B cell (primary cell): ENCODE results near the gene ESPN. TPM values are rescaled to one million over a fixed set of nuclear protein-coding genes. Genes with fewer than 3 reads are reported as not detected.

Source experiments
- ATAC-seq: fragments of 200-7000 bp; cut with Tn5 transposase; one replicate; pipeline ENCODE4 v1.10.0; 2021; ENCODE audit warnings: low read depth, mild to moderate bottlenecking, moderate number of reproducible peaks, moderate library complexity
- CTCF ChIA-PET: fragments of 350-600 bp; sonication (Branson Sonifier 250); formaldehyde crosslinking; loops from one replicate; lab custom pipeline; 2021; ENCODE audit warnings: antibody characterized with exemption, inconsistent platforms; lab: Charles Lee
- POLR2A ChIA-PET: fragments of 350-600 bp; sonication (Branson Sonifier 250); formaldehyde crosslinking; loops from one replicate; lab custom pipeline; 2021; ENCODE audit warnings: antibody characterized with exemption; lab: Charles Lee
- DNase-seq: peaks from one replicate; pipeline ENCODE4 v3.0.0; 2013
- H2AFZ ChIP-seq: 2 replicates; pipeline ENCODE4 v1.6.1; 2012; ENCODE audit warnings: mild to moderate bottlenecking, low read depth, low read length; ENCODE audit not compliant: insufficient read depth, poor library complexity, severe bottlenecking
- H3K27ac ChIP-seq, 2 donors: 1 replicate in 1 of 2; 2 replicates in 1 of 2; pipeline ENCODE4 v1.5.1; 2012 to 2013; ENCODE audit warnings: low read length in 2 of 2, mild to moderate bottlenecking in 2 of 2, moderate library complexity in 1 of 2
- H3K27me3 ChIP-seq, 4 experiments: fragments of 200-600 bp in 1 of 4; sonication (generic) in 1 of 4; replicated peaks in 1 of 4; 1 replicate in 2 of 4; 2 replicates in 2 of 4; pipeline versions ENCODE4 v1.6.1 to v1.7.0; 2013 to 2016; ENCODE audit warnings: low read length in 3 of 4, mild to moderate bottlenecking in 2 of 4, mixed read lengths in 1 of 4, moderate library complexity in 1 of 4; ENCODE audit not compliant: insufficient read depth in 4 of 4, control insufficient read depth in 3 of 4; ENCODE audit errors: control extremely low read depth in 1 of 4
- H3K36me3 ChIP-seq, 2 experiments: replicated peaks in 1 of 2; 1 replicate in 1 of 2; 2 replicates in 1 of 2; pipeline versions ENCODE4 v1.6.1 to v1.7.1; 2013; ENCODE audit warnings: low read length in 1 of 2; ENCODE audit not compliant: insufficient read depth in 2 of 2, control insufficient read depth in 1 of 2; ENCODE audit errors: control extremely low read depth in 1 of 2, extremely low read depth in 1 of 2
- H3K4me1 ChIP-seq, 2 donors: fragments of 200-600 bp in 1 of 2; sonication (generic) in 1 of 2; 1 replicate in 1 of 2; 2 replicates in 1 of 2; pipeline versions ENCODE4 v1.5.1 to v1.6.1; 2013 to 2017; ENCODE audit warnings: low read length in 2 of 2; ENCODE audit not compliant: control insufficient read depth in 2 of 2, insufficient read depth in 2 of 2
- H3K4me2 ChIP-seq: replicated peaks from 2 replicates; pipeline ENCODE3; 2012; ENCODE audit warnings: mild to moderate bottlenecking, low read depth, low read length; ENCODE audit not compliant: poor library complexity, severe bottlenecking
- H3K4me3 ChIP-seq, 5 experiments: fragments of 200-600 bp in 1 of 5; sonication (generic) in 1 of 5; 1 replicate in 3 of 5; 2 replicates in 2 of 5; pipeline versions ENCODE4 v1.5.1 to v1.7.0; 2011 to 2016; ENCODE audit warnings: low read length in 4 of 5, mild to moderate bottlenecking in 4 of 5, low read depth in 2 of 5, control low read depth in 1 of 5, moderate library complexity in 1 of 5; ENCODE audit not compliant: insufficient read depth in 1 of 5; ENCODE audit errors: control extremely low read depth in 1 of 5, extremely low read depth in 1 of 5
- H3K79me2 ChIP-seq: fragments of 200-600 bp; sonication (generic); one replicate; pipeline ENCODE4 v1.6.0; 2016; ENCODE audit warnings: low read length; ENCODE audit not compliant: control insufficient read depth, insufficient read depth
- H3K9ac ChIP-seq: fragments of 200-600 bp; sonication (generic); 2 replicates; pipeline ENCODE4 v1.6.1; 2017; ENCODE audit warnings: mild to moderate bottlenecking, low read length, moderate library complexity
- H3K9me3 ChIP-seq, 3 donors: one replicate each; pipeline versions ENCODE4 v1.6.1 to v1.7.1; 2013; ENCODE audit warnings: low read length in 2 of 3; ENCODE audit not compliant: control insufficient read depth in 2 of 3, insufficient read depth in 1 of 3; ENCODE audit errors: control extremely low read depth in 1 of 3
- H4K20me1 ChIP-seq: 2 replicates; pipeline ENCODE4 v1.6.0; 2012; ENCODE audit warnings: mild to moderate bottlenecking, low read length; ENCODE audit not compliant: insufficient read depth, control insufficient read depth, poor library complexity, severe bottlenecking
- H3K27ac Mint-ChIP-seq: one replicate; pipeline ENCODE4 v1.8.0; 2021; ENCODE audit warnings: mixed read lengths
- H3K27me3 Mint-ChIP-seq: one replicate; pipeline ENCODE4 v1.8.0; 2021; ENCODE audit warnings: mixed read lengths
- H3K4me1 Mint-ChIP-seq: one replicate; pipeline ENCODE4 v1.8.0; 2021; ENCODE audit warnings: mixed read lengths
- H3K4me3 Mint-ChIP-seq: one replicate; pipeline ENCODE4 v1.8.0; 2021; ENCODE audit warnings: mixed read lengths
- H3K9me3 Mint-ChIP-seq: one replicate; pipeline ENCODE4 v1.8.0; 2022; ENCODE audit warnings: mixed read lengths; ENCODE audit not compliant: insufficient read depth
- CTCF ChIP-seq: fragments of 200-600 bp; IDR thresholded peaks from one replicate; pipeline ENCODE4 v1.8.0; 2022; ENCODE audit warnings: antibody characterized with exemption, mild to moderate bottlenecking
- EZH2 ChIP-seq: IDR thresholded peaks from 2 replicates; pipeline ENCODE4 v1.6.1; 2012; ENCODE audit warnings: borderline replicate concordance, low read depth, mild to moderate bottlenecking, moderate library complexity, low read length; ENCODE audit not compliant: insufficient read depth, poor library complexity, severe bottlenecking
- WGBS: methylation state at CpG from one replicate; pipeline ENCODE4 v1.1.5; 2013; ENCODE audit warnings: missing lambda C conversion rate; ENCODE audit not compliant: insufficient coverage; 5-methylcytosine and 5-hydroxymethylcytosine counted together
- intact Hi-C: fragments of 100-400 bp; cut with micrococcal nuclease; formaldehyde crosslinking; loops from one replicate; pipeline ENCODE4 v1.10.0; 2022
- polyA plus RNA-seq: library from polyadenylated mRNA; depleted of rRNA; stranded (reverse); fragments of >200 nt; gene quantifications from 2 replicates; pipeline ENCODE4 v1.2.3, GENCODE V29; 2012
- total RNA-seq, 2 donors: library from RNA; stranded (reverse); fragments of 120-200 nt in 1 of 2; gene quantifications; 1 replicate in 1 of 2; 2 replicates in 1 of 2; pipeline versions ENCODE4 v1.2.3 to v1.2.4, GENCODE V29; 2013 to 2022

ESPN gene
- total and polyA plus RNA-seq, 2 donors (not counting 1 experiment from before 2014, with no cell fraction given), result 0.19 to 0.25 TPM

DNA sequence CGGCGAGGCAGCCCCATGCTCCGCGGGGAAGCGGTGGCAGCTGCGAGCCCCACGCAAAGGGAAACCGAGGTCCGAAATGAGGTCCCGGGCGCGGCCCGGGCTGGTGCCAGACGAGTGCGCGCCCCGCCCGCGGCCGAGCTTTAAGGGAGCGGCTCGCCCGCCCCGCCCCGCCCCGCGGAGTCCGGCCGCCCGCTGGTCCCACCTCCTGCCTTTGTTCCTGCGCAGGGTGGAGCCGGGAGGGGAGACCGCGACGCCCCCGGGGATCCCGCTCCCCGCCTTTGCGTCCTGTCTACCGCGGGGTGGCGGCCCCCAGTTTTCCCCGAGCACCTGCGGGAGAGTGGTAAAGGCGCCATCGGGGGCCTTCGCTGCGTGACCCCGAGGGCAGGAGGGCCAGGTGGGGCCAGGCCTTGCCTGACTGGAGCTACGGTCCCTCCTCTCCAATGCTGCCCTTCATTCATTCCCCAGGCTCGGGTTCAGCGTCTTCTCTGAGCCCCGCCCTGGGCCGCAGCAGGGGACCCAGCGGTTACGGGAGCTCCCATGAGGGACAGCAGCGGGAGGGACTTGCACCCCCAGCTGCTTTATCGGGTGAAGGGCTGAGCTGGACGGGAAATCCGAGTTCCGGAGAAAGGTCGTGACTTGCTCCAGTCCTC, 4.6 kb upstream of the ESPN start, which contains the start of gene HES2:
TSS of gene HES2 (minus strand) at position 116 of the 650 bp plus-strand sequence. CDS start at position 17, 99 bp downstream.
- H3K27ac ChIP-seq, result no peak within 1 kb of the TSS
- ChIA-PET CTCF (interaction anchor here (6.1 kb wide), 1 partner anchor 19 kb away, joined by 53 read pairs; no protein-coding TSS in a partner anchor), POLR2A (no interaction called here)
- H3K4me1 ChIP-seq, result peaks cover 22 to 34% of the 10 kb centered on the region in 2 donors
- H3K9ac ChIP-seq, result peak within 1 kb of the TSS; percentile 19
- H3K4me2 ChIP-seq, result peak within 1 kb of the TSS; percentile 71
- DNase-seq (no peak), ATAC-seq (no peak)
- peaks cover 52% of the 10 kb centered on the region for H3K27me3 Mint-ChIP-seq
- H3K27me3 ChIP-seq, result peaks cover 0 to 73% (median 34%) of the 10 kb centered on the region in 4 experiments
- H3K9me3 Mint-ChIP-seq, result no peaks in the 10 kb centered on the region
- peak within 1 kb of the TSS; percentile 47 for H3K4me3 Mint-ChIP-seq
- WGBS, result under 1% methylated on average over 62 of the region's 62 CpGs
- peak within 1 kb of the TSS; percentile 22 for H2AFZ ChIP-seq
- no peak for TF ChIP-seq EZH2
- no peak for TF ChIP-seq CTCF
- no peak within 1 kb of the TSS for H3K27ac Mint-ChIP-seq
- H3K4me3 ChIP-seq, result peak within 1 kb of the TSS in 2 of 5 experiments; percentile 23 to 39
- no peaks in the 10 kb centered on the region for H3K36me3 ChIP-seq
- no peaks in the 10 kb centered on the region for H4K20me1 ChIP-seq
- intact Hi-C loops, result no loop called here
- peaks cover 0 to 7% (median 0%) of the 10 kb centered on the region in 3 donors for H3K9me3 ChIP-seq
- H3K4me1 Mint-ChIP-seq, result peaks cover 15% of the 10 kb centered on the region
- no peaks in the 10 kb centered on the region for H3K79me2 ChIP-seq

- Histone ChIP-seq H3K79me2 (no peaks in the 10 kb centered on the region), H3K4me3 (peak overlapping the region in 1 of 5 experiments; percentile 39), H3K27me3 (peaks cover 0 to 76% (median 38%) of the 10 kb centered on the region in 4 experiments), H3K4me1 (peaks cover 27 to 40% of the 10 kb centered on the region in 2 donors), H2AFZ (no peak overlapping the region), H3K4me2 (peak overlapping the region; percentile 71), H3K9me3 (peaks cover 0 to 9% (median 0%) of the 10 kb centered on the region in 3 donors), H3K9ac (peak overlapping the region; percentile 19), H3K27ac (no peak overlapping the region), H4K20me1 (no peaks in the 10 kb centered on the region), H3K36me3 (no peaks in the 10 kb centered on the region)
- DNase-seq, result no peak
- ChIA-PET CTCF (interaction anchor here (1.1 to 6.1 kb wide), 2 partner anchors 8 to 19 kb away, joined by 5 to 53 read pairs; no protein-coding TSS in a partner anchor), POLR2A (no interaction called here)
- TF ChIP-seq CTCF (no peak), EZH2 (peak; percentile 76)
- no peak overlapping the region for H3K27ac Mint-ChIP-seq
- peaks cover 15% of the 10 kb centered on the region for H3K4me1 Mint-ChIP-seq
- no peak for ATAC-seq
- no peak overlapping the region for H3K4me3 Mint-ChIP-seq
- H3K9me3 Mint-ChIP-seq, result no peaks in the 10 kb centered on the region
- H3K27me3 Mint-ChIP-seq, result peaks cover 46% of the 10 kb centered on the region
- intact Hi-C loops, result no loop called here
- WGBS, result 7% methylated on average over 44 of the region's 44 CpGs
Observed at GRCh38 chr1:6420454-6421042, 4.0 kb upstream of the ESPN start.
